Fibroblast of lung (primary cell): Measurements from ENCODE around the gene RGS18.

ENCODE experiments used
- EZH2 ChIP-seq: IDR thresholded peaks from 2 replicates; pipeline ENCODE4 v1.5.1; 2012; ENCODE audit warnings: low read length, control low read depth, mild to moderate bottlenecking; ENCODE audit errors: missing control alignments
- TF ChIP-seq, protein P1 (sequence below), 2 donors: IDR thresholded peaks in 1 of 2; conservative IDR thresholded peaks in 1 of 2; 1 replicate in 1 of 2; 2 replicates in 1 of 2; pipeline ENCODE4 v1.5.1; 2011 to 2012; ENCODE audit warnings: low read length in 2 of 2, control low read depth in 1 of 2, inconsistent platforms in 1 of 2, low read depth in 1 of 2, mild to moderate bottlenecking in 1 of 2

DNA sequence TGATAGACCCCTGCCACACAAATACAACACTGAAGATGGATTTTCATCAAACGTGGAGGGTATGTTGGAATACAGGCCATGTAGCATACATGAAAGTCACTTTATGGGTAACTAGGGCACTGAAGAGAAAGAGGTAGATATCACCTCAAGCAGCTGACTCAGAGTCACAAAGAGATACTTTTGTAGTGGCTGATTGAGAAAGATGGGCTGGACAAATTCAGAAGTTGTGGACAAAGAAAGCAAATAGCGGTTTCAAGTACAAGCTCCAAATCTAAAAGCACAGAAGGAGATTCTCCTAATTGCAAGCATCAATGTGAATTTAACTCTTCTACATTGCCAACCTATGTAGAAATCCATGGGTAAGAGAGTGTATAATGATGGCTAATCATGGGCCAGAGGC lies 35.0 kb upstream of the RGS18 start:
- TF ChIP-seq, protein P1, sequence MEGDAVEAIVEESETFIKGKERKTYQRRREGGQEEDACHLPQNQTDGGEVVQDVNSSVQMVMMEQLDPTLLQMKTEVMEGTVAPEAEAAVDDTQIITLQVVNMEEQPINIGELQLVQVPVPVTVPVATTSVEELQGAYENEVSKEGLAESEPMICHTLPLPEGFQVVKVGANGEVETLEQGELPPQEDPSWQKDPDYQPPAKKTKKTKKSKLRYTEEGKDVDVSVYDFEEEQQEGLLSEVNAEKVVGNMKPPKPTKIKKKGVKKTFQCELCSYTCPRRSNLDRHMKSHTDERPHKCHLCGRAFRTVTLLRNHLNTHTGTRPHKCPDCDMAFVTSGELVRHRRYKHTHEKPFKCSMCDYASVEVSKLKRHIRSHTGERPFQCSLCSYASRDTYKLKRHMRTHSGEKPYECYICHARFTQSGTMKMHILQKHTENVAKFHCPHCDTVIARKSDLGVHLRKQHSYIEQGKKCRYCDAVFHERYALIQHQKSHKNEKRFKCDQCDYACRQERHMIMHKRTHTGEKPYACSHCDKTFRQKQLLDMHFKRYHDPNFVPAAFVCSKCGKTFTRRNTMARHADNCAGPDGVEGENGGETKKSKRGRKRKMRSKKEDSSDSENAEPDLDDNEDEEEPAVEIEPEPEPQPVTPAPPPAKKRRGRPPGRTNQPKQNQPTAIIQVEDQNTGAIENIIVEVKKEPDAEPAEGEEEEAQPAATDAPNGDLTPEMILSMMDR (conservative IDR thresholded peaks at IDR 0.05 in 1 of 2, IDR thresholded peaks at IDR 0.05 in 1 of 2; ENCODE audit: low read depth in 1 of 2, low read length in 2 of 2), result no peak
- no peak for TF ChIP-seq EZH2
